OCI-LY3 (cell line): ENCODE data around the gene FTH1.

Experiments used
- EZH2phosphoT487 ChIP-seq: fragments of 200-600 bp; shearing (Covaris generic); IDR thresholded peaks from 2 replicates; pipeline ENCODE4 v1.6.1; 2018; ENCODE audit warnings: antibody characterized with exemption, mixed run types, low read depth
- TF ChIP-seq, protein P1 (sequence below): fragments of 200-600, 300-600 bp; sonication (generic); IDR thresholded peaks from 2 replicates; pipeline ENCODE4 v1.5.1; 2014; ENCODE audit warnings: antibody characterized with exemption, low read length, low read depth

DNA sequence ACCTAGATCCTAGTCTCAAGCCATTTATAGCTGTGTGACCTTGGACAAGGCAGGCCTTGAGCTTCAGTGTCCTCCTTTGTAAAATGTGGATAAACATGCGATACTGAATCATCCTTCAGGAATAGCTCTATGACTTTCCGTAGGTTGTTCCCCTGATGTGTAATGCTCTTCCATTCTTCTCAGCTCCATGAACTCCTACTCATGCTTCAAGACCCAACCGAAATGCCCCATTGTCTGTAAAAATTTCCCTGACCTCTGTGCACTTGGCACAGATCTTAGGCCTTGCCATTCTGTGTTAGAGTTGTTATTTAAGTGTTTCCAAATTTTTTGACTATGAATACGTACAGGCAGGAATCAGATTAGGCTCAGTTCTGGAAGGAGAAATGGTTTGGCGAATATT is 20.5 kb downstream of the FTH1 start:
- TF ChIP-seq, protein P1, sequence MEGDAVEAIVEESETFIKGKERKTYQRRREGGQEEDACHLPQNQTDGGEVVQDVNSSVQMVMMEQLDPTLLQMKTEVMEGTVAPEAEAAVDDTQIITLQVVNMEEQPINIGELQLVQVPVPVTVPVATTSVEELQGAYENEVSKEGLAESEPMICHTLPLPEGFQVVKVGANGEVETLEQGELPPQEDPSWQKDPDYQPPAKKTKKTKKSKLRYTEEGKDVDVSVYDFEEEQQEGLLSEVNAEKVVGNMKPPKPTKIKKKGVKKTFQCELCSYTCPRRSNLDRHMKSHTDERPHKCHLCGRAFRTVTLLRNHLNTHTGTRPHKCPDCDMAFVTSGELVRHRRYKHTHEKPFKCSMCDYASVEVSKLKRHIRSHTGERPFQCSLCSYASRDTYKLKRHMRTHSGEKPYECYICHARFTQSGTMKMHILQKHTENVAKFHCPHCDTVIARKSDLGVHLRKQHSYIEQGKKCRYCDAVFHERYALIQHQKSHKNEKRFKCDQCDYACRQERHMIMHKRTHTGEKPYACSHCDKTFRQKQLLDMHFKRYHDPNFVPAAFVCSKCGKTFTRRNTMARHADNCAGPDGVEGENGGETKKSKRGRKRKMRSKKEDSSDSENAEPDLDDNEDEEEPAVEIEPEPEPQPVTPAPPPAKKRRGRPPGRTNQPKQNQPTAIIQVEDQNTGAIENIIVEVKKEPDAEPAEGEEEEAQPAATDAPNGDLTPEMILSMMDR, result no peak
- TF ChIP-seq EZH2phosphoT487, result no peak
